OCI-M1 (cell line): ENCODE results near the gene DOCK6.
A peak's percentile ranks its signal among the peaks of the same experiment; 100 is the strongest.

ENCODE experiments used
- DNase-seq: peaks from one replicate; lab custom pipeline; 2025; lab: John Stamatoyannopoulos, UW

Gene DOCK6, protein sequence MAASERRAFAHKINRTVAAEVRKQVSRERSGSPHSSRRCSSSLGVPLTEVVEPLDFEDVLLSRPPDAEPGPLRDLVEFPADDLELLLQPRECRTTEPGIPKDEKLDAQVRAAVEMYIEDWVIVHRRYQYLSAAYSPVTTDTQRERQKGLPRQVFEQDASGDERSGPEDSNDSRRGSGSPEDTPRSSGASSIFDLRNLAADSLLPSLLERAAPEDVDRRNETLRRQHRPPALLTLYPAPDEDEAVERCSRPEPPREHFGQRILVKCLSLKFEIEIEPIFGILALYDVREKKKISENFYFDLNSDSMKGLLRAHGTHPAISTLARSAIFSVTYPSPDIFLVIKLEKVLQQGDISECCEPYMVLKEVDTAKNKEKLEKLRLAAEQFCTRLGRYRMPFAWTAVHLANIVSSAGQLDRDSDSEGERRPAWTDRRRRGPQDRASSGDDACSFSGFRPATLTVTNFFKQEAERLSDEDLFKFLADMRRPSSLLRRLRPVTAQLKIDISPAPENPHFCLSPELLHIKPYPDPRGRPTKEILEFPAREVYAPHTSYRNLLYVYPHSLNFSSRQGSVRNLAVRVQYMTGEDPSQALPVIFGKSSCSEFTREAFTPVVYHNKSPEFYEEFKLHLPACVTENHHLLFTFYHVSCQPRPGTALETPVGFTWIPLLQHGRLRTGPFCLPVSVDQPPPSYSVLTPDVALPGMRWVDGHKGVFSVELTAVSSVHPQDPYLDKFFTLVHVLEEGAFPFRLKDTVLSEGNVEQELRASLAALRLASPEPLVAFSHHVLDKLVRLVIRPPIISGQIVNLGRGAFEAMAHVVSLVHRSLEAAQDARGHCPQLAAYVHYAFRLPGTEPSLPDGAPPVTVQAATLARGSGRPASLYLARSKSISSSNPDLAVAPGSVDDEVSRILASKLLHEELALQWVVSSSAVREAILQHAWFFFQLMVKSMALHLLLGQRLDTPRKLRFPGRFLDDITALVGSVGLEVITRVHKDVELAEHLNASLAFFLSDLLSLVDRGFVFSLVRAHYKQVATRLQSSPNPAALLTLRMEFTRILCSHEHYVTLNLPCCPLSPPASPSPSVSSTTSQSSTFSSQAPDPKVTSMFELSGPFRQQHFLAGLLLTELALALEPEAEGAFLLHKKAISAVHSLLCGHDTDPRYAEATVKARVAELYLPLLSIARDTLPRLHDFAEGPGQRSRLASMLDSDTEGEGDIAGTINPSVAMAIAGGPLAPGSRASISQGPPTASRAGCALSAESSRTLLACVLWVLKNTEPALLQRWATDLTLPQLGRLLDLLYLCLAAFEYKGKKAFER (N-terminal part only)

GRCh38 chr19:11261971-11262839 is at the start of gene DOCK6:
TSS of gene DOCK6 (minus strand) at chr19:11262524. CDS start at chr19:11262440, 84 bp downstream.
- DNase-seq = peak; percentile 75

DNA sequence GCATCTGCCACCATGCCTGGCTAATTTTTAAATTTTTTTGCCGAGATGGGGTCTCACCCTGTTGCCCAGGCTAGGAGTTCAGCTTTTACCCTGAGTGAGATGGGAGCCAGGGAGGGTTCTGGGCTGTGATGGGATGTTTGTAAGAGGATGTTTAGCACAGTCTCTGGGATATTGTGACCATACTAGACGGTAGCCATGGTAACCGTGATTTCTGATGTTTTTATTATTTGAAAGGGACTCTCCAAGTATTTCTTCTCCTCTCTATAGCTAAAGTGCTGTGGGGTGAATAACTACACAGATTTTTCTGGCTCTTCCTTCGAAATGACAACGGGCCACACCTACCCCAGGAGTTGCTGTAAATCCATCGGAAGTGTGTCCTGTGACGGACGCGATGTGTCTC is 44.0 kb upstream of the DOCK6 start:
- no peak for DNase-seq

DNA sequence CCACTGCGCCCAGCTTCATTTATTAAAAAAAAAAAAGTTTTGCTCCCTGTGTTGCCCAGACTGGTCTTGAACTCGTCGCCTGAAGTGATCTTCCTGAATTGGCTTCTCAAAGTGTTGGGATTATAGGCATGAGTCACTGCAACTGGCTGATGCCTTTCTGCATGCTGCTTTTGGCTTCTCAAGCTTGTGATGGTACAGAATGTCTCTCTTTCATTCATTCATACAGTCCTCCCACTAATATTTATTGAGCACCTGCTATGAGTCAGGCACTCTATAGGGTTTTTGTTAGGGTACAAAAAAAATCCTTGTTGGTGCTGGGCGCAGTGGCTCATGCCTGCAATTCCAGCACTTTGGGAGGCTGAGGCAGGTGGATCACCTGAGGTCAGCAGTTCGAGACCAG is 42.6 kb upstream of the DOCK6 start:
- DNase-seq = no peak

DNA sequence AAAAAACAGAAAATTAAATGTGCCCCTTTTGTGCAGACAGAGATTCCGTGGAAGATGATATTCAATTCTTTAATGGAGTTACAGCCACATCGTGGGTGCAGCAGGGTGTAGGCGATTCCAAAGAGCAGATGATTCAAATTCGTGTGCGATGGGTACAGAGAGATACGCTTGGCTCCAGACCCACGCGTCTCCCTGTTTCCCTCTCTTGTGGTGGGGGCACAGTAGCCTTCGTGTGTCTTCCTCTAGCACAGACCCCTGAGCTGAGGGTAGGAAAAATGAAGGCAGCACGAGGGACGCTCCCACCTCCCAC is 38.4 kb upstream of the DOCK6 start:
- DNase-seq = no peak

GRCh38 chr19:11299946-11300810 is 37.9 kb upstream of the DOCK6 start:
- DNase-seq = no peak

- peak; percentile 69 for DNase-seq
Observed at GRCh38 chr19:11296264-11296663, 33.9 kb upstream of the DOCK6 start.

DNA sequence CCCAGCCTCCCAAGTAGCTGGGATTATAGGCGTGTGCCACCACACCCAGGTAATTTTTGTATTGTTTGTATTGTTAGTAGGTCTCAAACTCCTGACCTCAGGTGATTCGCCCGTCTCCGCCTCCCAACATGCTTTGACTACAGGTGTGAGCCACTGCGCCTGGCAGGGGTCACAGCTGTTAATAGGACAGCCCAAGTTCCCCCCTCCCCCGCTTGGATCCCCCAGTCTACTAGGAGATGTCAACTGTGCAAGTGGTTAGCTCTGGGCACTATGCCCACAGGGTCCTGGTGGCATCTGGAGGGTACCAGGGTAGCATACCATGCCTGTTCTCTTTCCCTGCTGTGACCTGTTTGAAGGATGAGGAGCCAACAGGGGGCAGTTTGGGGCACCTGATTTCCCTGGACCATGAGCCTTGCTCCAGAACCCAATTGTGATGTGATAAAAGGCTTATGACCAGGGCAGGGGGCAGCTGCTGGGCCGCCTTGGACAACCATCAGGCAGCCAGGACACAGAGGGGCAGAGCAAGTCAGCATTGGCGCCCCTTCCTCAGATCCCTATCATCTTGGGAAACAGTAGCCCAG is 33.4 kb upstream of the DOCK6 start, which contains the start of gene TSPAN16:
TSPAN16 (plus strand) TSS at position 496 of the 581 bp plus-strand sequence. CDS start 138 bp downstream, outside the sequence.
- DNase-seq = peak; percentile 69

- no peak for DNase-seq
Observed at GRCh38 chr19:11295180-11295579, 32.9 kb upstream of the DOCK6 start.

DNA sequence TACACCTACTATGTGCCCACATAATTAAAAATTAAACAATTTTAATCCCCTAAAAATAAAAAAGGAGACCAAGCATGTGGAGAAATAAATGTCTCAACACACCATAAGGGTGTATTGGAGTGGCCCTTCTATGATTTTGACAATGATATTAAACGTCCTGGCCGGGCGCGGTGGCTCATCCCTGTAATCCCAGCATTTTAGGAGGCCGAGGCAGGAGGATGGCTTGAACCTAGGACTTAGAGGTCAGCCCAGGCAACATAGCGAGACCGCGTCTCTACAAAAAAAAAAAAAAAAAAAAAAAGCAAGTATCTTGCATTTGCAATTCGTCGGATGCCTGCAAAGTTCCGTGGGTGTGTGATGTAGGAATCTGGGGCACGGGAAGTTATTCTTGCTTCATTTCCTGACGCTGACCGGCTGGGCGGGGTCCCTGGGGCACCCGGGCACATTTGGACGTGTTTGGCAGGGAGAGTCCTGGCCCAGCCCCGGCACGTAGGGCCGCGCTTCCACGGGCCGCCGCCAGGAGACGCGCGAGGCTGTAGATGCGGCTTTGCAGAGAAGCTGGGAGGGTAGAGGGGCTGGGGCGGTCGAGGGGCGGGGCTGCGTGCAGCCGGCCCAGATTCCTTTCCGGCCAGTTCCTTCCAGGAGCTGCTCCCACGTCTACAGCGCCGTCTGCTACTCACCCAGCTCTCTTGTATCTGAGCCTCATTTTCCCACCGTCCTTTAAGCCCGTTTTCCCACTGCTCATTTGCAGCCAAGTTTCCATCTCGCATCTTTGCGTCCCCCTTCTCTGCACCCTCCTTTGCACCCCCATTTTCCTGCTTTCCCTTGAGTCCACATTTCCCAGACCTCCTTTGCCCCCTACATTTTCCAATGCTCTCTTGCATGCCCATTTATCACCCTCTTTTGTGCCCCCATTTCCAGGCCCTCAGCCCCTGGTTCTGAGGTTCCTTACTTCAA is 31.4 kb upstream of the DOCK6 start:
- peak; percentile 99 for DNase-seq

- DNase-seq = peak; percentile 62
Observed at GRCh38 chr19:11291991-11292390, 29.7 kb upstream of the DOCK6 start.

DNA sequence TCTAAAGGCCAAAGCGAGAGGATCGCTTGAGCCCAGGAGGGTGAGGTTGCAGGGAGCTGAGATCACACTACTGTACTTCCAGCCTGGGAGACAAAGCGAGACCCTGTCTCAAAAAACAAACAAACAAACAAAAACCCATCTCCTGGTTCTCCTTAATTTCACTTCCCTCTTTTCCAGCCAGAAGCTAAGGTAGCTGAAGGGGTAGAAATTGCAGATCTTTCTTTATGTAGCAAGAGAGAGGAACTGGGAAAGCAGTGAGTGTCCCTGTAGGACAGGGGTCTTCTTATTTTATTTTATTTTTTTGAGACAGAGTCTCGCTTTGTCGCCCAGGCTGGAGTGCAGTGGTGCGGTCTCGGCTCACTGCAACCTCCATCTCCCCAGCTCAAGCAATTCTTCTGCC is 29.1 kb upstream of the DOCK6 start:
- DNase-seq = no peak

DNA sequence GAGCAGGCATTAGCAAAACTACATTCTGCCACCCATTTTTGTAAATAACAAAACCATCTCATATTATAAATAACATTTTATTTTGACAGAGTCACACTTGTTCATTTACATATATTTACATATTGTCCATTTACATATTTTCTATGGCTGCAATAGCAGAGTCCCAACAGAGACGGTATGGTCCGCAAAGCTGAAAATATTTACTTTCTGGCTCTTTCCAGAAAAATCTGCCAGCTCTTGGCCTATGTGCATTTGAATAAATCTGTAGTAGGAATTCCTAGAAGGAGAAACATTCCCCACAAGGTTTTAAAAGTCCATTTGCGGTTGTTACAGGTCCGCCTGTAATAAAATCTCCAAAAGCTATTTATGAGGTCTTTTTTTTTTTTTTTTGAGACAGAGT is 27.9 kb upstream of the DOCK6 start:
- no peak for DNase-seq

GRCh38 chr19:11288349-11288748 is 26.0 kb upstream of the DOCK6 start:
- peak; percentile 76 for DNase-seq

GRCh38 chr19:11286312-11286974 is 24.1 kb upstream of the DOCK6 start:
- no peak for DNase-seq

- DNase-seq = no peak
Observed at GRCh38 chr19:11284515-11284914, 22.2 kb upstream of the DOCK6 start.

DNA sequence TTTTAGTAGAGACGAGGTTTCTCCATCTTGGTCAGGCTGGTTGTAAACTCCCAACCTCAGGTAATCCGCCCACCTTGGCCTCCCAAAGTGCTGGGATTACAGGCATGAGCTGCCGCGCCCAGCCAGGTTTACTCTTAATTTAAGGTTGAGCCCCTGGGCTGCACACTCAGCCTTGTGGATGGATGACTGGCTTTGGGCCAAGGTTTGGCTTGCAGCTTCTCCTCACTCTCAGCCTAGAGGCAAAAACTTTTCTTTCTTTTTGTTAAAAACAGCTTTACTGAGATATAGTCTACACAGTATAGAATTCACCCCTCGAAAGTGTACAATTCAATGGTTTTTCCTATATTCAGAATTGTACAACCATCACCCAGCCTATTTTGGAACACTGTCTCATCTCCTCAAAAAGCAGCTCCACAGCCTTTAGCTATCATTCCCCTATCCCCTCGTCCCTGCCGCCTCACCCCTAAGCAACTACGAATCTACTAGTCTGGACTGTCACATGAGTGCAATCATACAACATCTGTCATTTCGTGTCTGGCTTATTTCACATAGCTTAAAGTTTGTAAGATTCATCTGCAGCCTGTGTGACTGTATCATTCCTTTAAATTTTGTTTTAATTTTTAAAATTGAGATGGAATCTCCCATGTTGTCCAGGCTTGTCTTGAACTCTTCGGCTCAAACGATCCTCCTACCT is 19.2 kb upstream of the DOCK6 start:
- DNase-seq = no peak

DNA sequence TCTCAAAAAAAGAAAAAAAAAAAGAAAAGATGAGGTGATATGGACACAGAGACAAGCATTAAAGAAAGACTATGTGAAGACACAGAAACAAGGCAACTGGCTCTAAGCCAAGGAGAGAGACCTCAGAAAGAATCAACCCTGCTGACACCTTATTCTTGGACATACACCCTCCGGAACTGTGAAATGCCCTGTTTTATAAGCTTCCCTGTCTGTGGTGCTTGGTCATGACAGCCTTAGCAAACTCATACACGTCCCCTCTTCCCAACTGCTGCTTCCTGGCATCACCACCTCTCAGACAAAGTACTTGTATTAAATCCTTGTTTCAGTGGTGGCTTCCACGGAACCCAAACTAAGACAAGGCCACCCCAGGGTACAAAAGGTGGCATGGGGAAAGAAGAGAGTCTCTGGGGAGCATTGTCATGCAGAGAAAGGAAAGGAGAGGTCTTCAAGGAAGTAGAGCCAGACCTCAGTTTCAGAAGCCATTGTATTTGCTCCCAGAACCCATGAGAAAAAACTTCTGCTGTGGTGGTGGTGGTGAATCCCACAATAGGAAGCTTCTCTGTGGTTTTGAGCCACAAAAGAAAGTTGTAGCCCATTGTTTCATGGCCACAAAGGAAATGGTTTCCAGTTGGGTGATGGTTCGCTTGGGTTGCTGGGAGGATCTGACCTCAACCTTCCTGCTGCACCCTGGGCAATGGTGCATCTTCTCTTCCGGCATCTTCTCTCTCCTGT is 17.3 kb upstream of the DOCK6 start:
- DNase-seq = peak; percentile 90
